HuH-7 (cell line): ENCODE results near the gene KIF26B.

Source experiments
- DNase-seq: peaks from one replicate; pipeline ENCODE4 v3.0.0; 2011; ENCODE audit warnings: low spot score

KIF26B gene

GRCh38 chr1:245751726-245752470 is 597.1 kb downstream of the KIF26B start:
- no peak for DNase-seq

DNA sequence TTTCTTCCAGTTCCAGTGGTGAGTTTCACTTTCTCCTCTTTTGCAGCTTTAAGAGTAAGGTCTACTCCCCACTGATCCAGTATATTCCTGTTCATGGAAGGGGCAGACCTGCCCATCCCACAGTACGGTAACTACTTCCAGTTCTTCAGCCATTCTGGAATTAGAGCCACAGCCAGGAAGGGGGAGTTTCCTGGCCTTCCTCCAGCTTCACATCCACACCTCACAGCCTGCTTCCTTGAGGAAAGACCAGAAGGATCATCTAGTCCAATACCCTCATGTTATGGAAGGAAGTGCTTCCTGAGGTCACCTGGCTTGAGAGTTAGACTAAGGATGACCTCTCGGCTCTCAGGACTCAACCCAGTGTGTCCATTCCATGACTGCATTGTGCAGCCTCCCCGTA is 597.8 kb downstream of the KIF26B start:
- DNase-seq, result no peak

DNA sequence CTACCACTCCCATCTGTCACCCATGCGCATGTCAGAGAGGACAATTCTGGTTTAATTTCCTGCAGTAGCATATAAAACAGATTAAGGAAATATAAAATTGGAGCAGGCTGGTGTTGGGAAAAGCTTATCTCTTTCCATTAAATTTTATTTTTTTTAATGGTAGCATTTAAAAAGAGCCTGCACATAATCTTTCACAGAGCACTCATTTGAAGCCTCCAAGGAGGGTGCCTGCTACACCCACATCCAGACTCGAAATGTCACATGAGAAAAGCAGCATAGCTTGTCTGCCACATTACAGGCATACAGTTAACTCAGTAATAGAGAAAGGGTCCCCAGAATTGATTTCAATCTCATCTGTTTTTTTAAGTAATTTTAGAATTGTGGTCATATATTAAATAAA is 599.0 kb downstream of the KIF26B start:
- DNase-seq, result no peak

- no peak for DNase-seq
Measured at GRCh38 chr1:245754463-245754961, 599.7 kb downstream of the KIF26B start.
